NCI-H526 treated with DMSO at 0.1 percent for 48 hours (cell line): ENCODE results near the gene CFH.
"Not testable (repeated sequence)": the region's sequence is repeated elsewhere in the genome, so short reads cannot be mapped to it uniquely, and the experiment has no call there.

Source experiments
- DNase-seq: peaks from one replicate; lab custom pipeline; 2025; lab: John Stamatoyannopoulos, UW

CFH gene

DNA sequence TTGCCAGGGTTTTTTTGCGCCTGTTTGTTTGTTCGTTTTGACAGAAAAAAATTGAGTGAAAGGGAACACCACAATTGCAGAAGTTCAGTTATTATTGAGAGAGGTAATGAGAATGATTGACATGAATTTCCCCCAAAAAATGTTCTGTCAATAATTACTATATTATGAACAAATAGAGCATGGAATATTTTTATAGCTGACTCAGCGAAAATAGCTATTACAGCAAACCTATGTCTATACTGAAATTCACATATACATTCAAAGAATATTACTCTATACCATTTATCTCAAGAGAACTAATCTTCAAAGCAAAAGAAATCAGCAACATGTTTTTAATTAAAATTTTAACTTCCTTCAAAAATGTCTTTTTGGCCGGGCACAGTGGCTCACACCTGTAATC, 118.0 kb downstream of the CFH start:
- not testable (repeated sequence) for DNase-seq

DNA sequence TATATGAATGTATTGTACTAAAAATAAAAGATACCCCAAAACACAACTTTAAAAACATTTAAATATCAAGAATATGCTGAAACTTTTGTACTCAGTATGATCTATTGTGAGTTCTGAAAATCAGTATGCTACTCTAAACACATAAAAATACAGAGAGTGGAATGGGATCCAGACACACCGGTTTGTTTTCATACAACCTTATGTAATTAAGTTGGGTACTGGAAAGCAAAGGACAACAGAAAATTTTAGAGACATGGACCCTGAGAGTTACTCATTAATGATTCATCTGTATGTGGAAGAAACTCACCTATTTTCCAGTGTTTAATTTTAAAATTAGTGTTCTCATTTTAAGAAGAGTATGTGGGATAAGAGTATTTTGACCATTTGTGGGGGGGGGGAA, 121.9 kb downstream of the CFH start:
- no peak for DNase-seq

DNA sequence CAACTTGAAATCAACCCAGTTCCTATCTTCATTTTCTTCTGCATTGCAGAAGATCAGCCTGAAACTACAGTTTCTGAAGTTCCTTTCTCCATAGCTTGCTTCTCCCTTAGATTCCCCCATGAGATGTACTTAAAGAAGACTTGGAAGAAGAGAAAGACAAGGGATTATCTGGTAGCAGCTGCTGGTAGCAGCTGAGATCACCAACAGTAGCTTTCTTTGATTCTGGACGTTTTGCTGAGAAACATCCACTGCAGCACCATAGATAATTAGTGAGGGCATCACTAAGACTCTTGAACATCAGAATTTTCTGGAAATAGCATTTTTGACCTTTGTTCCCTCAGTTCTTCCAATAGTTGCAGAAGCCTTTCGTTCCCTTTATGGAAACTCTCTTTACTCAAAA, 122.3 kb downstream of the CFH start:
- no peak for DNase-seq

DNA sequence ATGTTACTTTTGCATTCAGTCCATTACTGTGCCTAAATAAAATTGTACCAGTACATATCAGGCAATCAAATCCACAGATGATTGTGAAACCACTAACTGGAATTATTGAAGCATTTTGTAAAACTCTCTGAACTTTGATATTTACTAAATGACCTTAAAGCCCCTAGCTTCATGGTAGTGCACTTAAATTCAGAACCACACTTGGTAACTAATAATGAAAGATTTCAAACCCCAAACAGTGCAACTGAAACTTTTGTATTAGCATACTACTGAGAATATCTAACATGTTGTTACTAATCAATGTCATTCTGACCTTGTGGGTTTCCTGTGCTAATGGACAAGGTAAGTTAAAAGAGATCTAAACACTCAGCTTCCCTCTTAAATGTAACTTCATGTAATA, 122.8 kb downstream of the CFH start, which contains the start of gene CFHR3:
Gene CFHR3 (plus strand): TSS at position 238 of the 400 bp plus-strand sequence. CDS start 47 bp downstream, at position 285.
- DNase-seq: no peak

DNA sequence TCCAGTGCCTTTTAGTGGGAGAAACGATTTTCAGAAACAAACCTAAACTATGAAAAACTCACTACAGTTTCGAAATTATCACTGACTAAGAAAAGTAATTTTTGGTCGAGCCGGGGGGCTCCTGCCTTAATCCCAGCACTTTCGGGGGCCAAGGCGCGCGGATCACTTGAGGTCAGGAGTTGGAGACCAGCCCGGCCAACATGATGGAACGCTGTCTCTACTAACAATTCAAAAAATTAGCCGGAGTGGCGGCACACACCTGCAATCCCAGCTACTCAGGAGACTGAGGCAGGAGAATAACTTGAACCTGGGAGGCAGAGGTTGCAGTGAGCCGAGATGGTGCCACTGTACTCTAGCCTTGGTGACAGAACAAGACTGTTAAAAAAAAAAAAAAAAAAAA, 125.8 kb downstream of the CFH start:
- no peak for DNase-seq

DNA sequence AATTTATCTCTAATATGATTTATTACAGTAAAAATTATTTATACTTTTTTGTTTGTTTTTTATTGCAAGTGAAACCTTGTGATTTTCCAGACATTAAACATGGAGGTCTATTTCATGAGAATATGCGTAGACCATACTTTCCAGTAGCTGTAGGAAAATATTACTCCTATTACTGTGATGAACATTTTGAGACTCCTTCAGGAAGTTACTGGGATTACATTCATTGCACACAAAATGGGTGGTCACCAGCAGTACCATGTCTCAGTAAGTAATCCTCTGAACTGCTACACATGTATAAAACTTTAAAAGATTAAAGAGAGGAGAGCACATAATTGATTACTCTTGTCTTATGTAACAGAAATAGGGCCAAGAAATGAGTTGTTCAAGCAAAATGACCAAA, 127.2 kb downstream of the CFH start:
- DNase-seq: no peak

DNA sequence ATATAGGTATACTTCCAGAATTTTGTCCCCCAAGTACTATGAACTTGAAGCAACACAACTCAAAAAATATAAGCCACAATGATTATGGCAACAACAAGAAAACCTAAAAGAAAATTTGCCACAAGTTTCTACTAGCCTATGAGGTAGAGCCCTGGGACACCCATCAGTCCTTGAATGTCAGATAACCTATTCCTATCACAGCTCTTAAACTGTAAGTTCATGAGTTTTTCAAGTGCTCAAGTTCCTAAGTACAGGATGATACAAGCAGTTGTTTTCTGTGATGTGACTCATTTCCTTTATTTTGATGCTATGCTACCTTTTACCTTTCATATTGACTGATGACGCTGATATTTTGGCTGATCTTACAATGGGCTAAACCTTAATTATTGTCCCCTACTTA, 139.4 kb downstream of the CFH start:
- DNase-seq: not testable (repeated sequence)

DNA sequence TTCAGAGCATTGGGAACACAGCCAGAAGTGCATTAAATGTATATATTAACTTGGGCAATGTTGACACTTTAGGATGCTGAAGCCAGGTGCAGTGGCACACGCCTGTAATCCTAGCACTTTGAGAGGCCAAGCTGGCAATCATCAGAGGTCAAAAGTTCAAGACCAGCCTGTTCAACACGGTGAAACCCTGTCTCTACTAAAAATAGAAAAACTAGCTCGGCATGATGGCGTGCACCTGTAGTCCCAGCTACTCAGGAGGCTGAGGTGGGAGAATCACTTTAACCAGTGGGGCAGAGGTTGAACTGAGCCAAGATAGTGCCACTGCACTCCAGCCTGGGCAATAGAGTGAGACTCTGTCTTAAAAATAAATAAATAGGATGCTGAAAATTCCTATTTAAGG, 142.3 kb downstream of the CFH start:
- DNase-seq: not testable (repeated sequence)
